ENCODE measurements around the gene SMG6. TPM values are rescaled to one million over a fixed set of nuclear protein-coding genes. Genes with fewer than 3 reads are reported as not detected.
A peak's percentile ranks its signal among the peaks of the same experiment; 100 is the strongest.

Gene SMG6
- total RNA-seq, 2 donors from 2014 or later = 33.2 to 82.9 TPM

- DNase-seq (ENCODE audit: low spot score) (no peak), ATAC-seq (ENCODE audit: insufficient number of reproducible peaks, low FRiP score, low read depth) (no peak)
- H3K4me3 ChIP-seq = no peak overlapping the region
- H3K4me1 ChIP-seq (ENCODE audit: control insufficient read depth in 1 of 2, low read depth in 2 of 2) = peaks cover 31 to 57% of the 10 kb centered on the region in 2 donors
- no peaks in the 10 kb centered on the region for H3K9me3 ChIP-seq
- no peaks in the 10 kb centered on the region for H3K27me3 ChIP-seq (replicated peaks; ENCODE audit: insufficient read depth)
- TF ChIP-seq, protein P1, sequence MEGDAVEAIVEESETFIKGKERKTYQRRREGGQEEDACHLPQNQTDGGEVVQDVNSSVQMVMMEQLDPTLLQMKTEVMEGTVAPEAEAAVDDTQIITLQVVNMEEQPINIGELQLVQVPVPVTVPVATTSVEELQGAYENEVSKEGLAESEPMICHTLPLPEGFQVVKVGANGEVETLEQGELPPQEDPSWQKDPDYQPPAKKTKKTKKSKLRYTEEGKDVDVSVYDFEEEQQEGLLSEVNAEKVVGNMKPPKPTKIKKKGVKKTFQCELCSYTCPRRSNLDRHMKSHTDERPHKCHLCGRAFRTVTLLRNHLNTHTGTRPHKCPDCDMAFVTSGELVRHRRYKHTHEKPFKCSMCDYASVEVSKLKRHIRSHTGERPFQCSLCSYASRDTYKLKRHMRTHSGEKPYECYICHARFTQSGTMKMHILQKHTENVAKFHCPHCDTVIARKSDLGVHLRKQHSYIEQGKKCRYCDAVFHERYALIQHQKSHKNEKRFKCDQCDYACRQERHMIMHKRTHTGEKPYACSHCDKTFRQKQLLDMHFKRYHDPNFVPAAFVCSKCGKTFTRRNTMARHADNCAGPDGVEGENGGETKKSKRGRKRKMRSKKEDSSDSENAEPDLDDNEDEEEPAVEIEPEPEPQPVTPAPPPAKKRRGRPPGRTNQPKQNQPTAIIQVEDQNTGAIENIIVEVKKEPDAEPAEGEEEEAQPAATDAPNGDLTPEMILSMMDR (IDR thresholded peaks at IDR 0.05) = no peak
- H3K36me3 ChIP-seq = peaks cover 7% of the 10 kb centered on the region
- H3K27ac ChIP-seq = no peak overlapping the region
Observed at GRCh38 chr17:2186937-2187336, 116.6 kb downstream of the SMG6 start.

DNA sequence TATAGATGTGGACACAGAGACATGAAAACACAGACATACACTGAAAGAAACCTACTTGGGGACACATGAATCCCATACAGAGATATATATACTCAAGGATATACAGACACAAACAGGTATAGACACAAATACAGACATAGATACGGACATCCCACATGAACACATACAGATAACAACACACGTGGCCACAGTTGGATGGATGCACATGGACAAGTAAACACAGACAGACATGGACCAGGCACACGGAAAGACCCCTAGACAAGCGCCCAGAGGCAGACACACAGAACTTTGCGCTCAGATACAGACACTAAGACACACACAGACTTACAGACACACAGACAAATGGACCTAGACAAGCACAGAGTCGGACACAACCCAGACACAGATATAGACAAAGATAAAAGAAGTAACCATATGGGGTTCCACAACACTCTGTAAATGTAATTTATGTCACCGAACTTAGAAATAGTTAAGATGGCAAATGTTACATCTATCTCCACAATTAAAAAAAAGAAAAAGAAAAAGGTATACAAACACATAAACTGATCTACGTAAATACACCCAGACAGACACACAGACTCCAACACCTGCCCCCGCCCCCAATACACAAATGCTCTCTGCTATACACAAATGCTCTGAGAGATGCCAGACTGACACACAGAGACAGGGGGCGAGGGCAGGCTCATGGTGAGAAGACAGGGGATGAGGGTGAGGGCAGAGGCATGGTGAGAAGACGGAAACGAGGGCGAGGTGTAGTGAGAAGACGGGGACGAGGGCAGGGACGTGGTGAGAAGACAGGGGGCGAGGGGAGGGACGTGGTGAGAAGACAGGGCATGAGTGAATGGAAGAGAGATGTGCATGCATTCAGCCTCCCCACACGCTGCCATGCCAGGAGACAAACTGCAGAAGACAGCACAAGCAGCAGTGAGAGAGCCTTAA is 118.3 kb downstream of the SMG6 start:
- DNase-seq (ENCODE audit: low spot score) (no peak), ATAC-seq (ENCODE audit: insufficient number of reproducible peaks, low FRiP score, low read depth) (no peak)
- Histone ChIP-seq H3K27me3 (replicated peaks; ENCODE audit: insufficient read depth) (no peaks in the 10 kb centered on the region), H3K9me3 (no peaks in the 10 kb centered on the region), H3K4me1 (ENCODE audit: control insufficient read depth in 1 of 2, low read depth in 2 of 2) (peaks cover 36 to 57% of the 10 kb centered on the region in 2 donors), H3K27ac (no peak overlapping the region), H3K4me3 (no peak overlapping the region), H3K36me3 (peaks cover 7% of the 10 kb centered on the region)
- TF ChIP-seq, protein P1 (IDR thresholded peaks at IDR 0.05) = no peak

DNA sequence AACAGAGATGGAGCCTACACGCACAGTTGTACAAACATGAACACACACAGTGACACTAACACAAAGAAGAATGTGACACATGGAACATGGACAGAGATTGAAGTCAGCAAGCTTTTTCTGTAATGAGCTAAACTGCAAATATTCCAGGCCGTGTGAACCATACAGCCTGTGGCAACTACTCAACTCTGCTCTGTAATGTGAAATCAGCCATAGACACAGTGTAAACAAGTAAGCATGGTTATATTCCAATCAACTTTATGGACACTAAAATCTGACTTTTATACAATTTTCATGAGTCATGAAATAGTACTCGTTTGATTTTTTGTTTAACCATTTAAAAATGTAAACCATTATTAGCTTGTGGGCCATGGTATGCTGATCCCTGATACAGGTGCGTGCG is 120.2 kb downstream of the SMG6 start:
- TF ChIP-seq, protein P1 (IDR thresholded peaks at IDR 0.05) = no peak
- ATAC-seq (ENCODE audit: insufficient number of reproducible peaks, low FRiP score, low read depth) (no peak), DNase-seq (ENCODE audit: low spot score) (no peak)
- H3K9me3 ChIP-seq = no peaks in the 10 kb centered on the region
- no peak overlapping the region for H3K4me3 ChIP-seq
- no peaks in the 10 kb centered on the region for H3K27me3 ChIP-seq (replicated peaks; ENCODE audit: insufficient read depth)
- H3K4me1 ChIP-seq (ENCODE audit: control insufficient read depth in 1 of 2, low read depth in 2 of 2) = peaks cover 38 to 57% of the 10 kb centered on the region in 2 donors
- H3K36me3 ChIP-seq = peaks cover 7% of the 10 kb centered on the region
- H3K27ac ChIP-seq = peak overlapping the region; percentile 88 to 91

GRCh38 chr17:2181897-2182448 is 121.6 kb downstream of the SMG6 start:
- Histone ChIP-seq H3K27me3 (replicated peaks; ENCODE audit: insufficient read depth) (no peaks in the 10 kb centered on the region), H3K36me3 (peaks cover 7% of the 10 kb centered on the region), H3K4me1 (ENCODE audit: control insufficient read depth in 1 of 2, low read depth in 2 of 2) (peaks cover 46 to 70% of the 10 kb centered on the region in 2 donors), H3K4me3 (peak overlapping the region; percentile 16), H3K27ac (peak overlapping the region; percentile 88 to 91), H3K9me3 (no peaks in the 10 kb centered on the region)
- ATAC-seq (ENCODE audit: insufficient number of reproducible peaks, low FRiP score, low read depth) = no peak
- no peak for DNase-seq (ENCODE audit: low spot score)
- TF ChIP-seq, protein P1 (IDR thresholded peaks at IDR 0.05) = no peak

GRCh38 chr17:2181206-2181896 is 122.2 kb downstream of the SMG6 start:
- peak; percentile 71 for DNase-seq (ENCODE audit: low spot score)
- peaks cover 46 to 77% of the 10 kb centered on the region in 2 donors for H3K4me1 ChIP-seq (ENCODE audit: control insufficient read depth in 1 of 2, low read depth in 2 of 2)
- H3K27me3 ChIP-seq (replicated peaks; ENCODE audit: insufficient read depth) = no peaks in the 10 kb centered on the region
- TF ChIP-seq, protein P1 (IDR thresholded peaks at IDR 0.05) = no peak
- H3K27ac ChIP-seq = peak overlapping the region; percentile 88 to 91
- peaks cover 2% of the 10 kb centered on the region for H3K36me3 ChIP-seq
- H3K4me3 ChIP-seq = peak overlapping the region; percentile 16
- no peaks in the 10 kb centered on the region for H3K9me3 ChIP-seq
- ATAC-seq (ENCODE audit: insufficient number of reproducible peaks, low FRiP score, low read depth) = peak; percentile 50

Data from thoracic aorta (tissue), 2 donors.